Fibroblast of lung (primary cell): ENCODE results near the gene TOLLIP. TPM values are rescaled to one million over a fixed set of nuclear protein-coding genes. Genes with fewer than 3 reads are reported as not detected.

Experiments
- DNase-seq, 2 donors: peaks; one replicate each; pipeline versions ENCODE4 v3.0.0 to v3.0.0-alpha.2; 2010; ENCODE audit warnings: low read depth in 2 of 2
- H2AFZ ChIP-seq: 2 replicates; pipeline ENCODE4 v1.5.1; 2012; ENCODE audit warnings: low read length, control low read depth, inconsistent platforms
- H3K27ac ChIP-seq: 2 replicates; pipeline ENCODE4 v1.5.1; 2011; ENCODE audit warnings: low read length, control low read depth; ENCODE audit not compliant: insufficient read depth
- H3K27me3 ChIP-seq: 2 replicates; pipeline ENCODE4 v1.5.1; 2011; ENCODE audit warnings: mild to moderate bottlenecking, low read length; ENCODE audit not compliant: control insufficient read depth, insufficient read depth
- H3K36me3 ChIP-seq: 2 replicates; pipeline ENCODE4 v1.5.1; 2011; ENCODE audit warnings: low read length; ENCODE audit not compliant: control insufficient read depth, insufficient read depth
- H3K4me1 ChIP-seq: 2 replicates; pipeline ENCODE4 v1.5.1; 2011; ENCODE audit warnings: low read length; ENCODE audit not compliant: control insufficient read depth, insufficient read depth; ENCODE audit errors: extremely low read depth
- H3K4me2 ChIP-seq: 2 replicates; pipeline ENCODE4 v1.5.1; 2011; ENCODE audit warnings: low read length, control low read depth; ENCODE audit not compliant: insufficient read depth; ENCODE audit errors: extremely low read depth
- H3K4me3 ChIP-seq, 4 experiments: fragments of 200-600 bp in 1 of 4; sonication (generic) in 1 of 4; replicated peaks in 1 of 4; 2 replicates each; pipeline ENCODE4 v1.5.1; 2011 to 2016; ENCODE audit warnings: low read length in 4 of 4, low read depth in 3 of 4, mild to moderate bottlenecking in 3 of 4, control low read depth in 2 of 4, inconsistent platforms in 1 of 4, mixed read lengths in 1 of 4; ENCODE audit not compliant: insufficient read depth in 1 of 4; ENCODE audit errors: control extremely low read depth in 1 of 4
- H3K79me2 ChIP-seq: 2 replicates; pipeline ENCODE4 v1.5.1; 2012; ENCODE audit warnings: mild to moderate bottlenecking, low read length, inconsistent platforms; ENCODE audit not compliant: control insufficient read depth, insufficient read depth
- H3K9ac ChIP-seq: 2 replicates; pipeline ENCODE4 v1.5.1; 2011; ENCODE audit warnings: mild to moderate bottlenecking, low read length, control low read depth; ENCODE audit not compliant: insufficient read depth
- H3K9me3 ChIP-seq: 2 replicates; pipeline ENCODE4 v1.5.1; 2012; ENCODE audit warnings: low read depth, low read length; ENCODE audit not compliant: control insufficient read depth, insufficient read depth
- H4K20me1 ChIP-seq: 2 replicates; pipeline ENCODE4 v1.5.1; 2011; ENCODE audit warnings: low read length; ENCODE audit not compliant: control insufficient read depth, insufficient read depth; ENCODE audit errors: extremely low read depth
- EZH2 ChIP-seq: IDR thresholded peaks from 2 replicates; pipeline ENCODE4 v1.5.1; 2012; ENCODE audit warnings: low read length, control low read depth, mild to moderate bottlenecking; ENCODE audit errors: missing control alignments
- polyA plus RNA-seq, 2 donors: library from polyadenylated mRNA; depleted of rRNA in 1 of 2; stranded (reverse) in 1 of 2; unstranded in 1 of 2; fragments of >200 nt; gene quantifications; 2 replicates each; pipeline ENCODE4 v1.2.1, GENCODE V29; 2011 to 2012; ENCODE audit warnings: missing spikeins in 1 of 2
- total RNA-seq: library from RNA; depleted of rRNA; stranded (reverse); fragments of >200 nt; gene quantifications from 2 replicates; pipeline ENCODE4 v1.2.1, GENCODE V29; 2014
- TF ChIP-seq, protein P1 (sequence below), 2 donors: IDR thresholded peaks in 1 of 2; conservative IDR thresholded peaks in 1 of 2; 1 replicate in 1 of 2; 2 replicates in 1 of 2; pipeline ENCODE4 v1.5.1; 2011 to 2012; ENCODE audit warnings: low read length in 2 of 2, control low read depth in 1 of 2, inconsistent platforms in 1 of 2, low read depth in 1 of 2, mild to moderate bottlenecking in 1 of 2

The TOLLIP gene
- total and polyA plus RNA-seq, 2 donors (not counting 1 experiment from before 2014, with no cell fraction given) = 28.4 to 34.6 TPM

DNA sequence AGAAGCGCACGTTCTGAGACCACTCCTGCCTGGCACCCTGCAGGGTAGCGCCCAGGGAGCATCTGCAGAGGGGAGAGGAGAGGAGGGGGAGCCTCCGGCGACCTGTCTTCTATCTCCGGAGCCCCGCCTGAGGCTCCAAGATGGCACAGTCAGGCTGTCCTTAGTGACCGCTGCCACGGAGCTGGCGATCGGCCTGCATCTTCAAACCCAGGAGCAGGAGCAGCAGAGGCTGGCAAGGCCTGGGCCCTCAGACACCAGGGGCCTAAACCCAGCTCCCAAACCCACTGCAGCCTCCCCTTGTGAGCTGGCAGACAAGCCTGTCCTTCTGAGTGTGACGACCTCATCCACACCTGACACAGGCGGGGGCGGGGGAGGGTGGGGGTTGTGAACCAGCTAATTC is 34.9 kb downstream of the TOLLIP start:
- Histone ChIP-seq H3K27me3 (no peaks in the 10 kb centered on the region), H3K9ac (no peak overlapping the region), H3K9me3 (no peaks in the 10 kb centered on the region), H3K4me2 (no peak overlapping the region), H2AFZ (no peak overlapping the region), H3K36me3 (peaks cover 9% of the 10 kb centered on the region), H3K4me1 (no peaks in the 10 kb centered on the region), H4K20me1 (no peaks in the 10 kb centered on the region), H3K27ac (no peak overlapping the region), H3K4me3 (no peak overlapping the region), H3K79me2 (no peaks in the 10 kb centered on the region)
- no peak for DNase-seq
- TF ChIP-seq EZH2 = no peak
- TF ChIP-seq, protein P1, sequence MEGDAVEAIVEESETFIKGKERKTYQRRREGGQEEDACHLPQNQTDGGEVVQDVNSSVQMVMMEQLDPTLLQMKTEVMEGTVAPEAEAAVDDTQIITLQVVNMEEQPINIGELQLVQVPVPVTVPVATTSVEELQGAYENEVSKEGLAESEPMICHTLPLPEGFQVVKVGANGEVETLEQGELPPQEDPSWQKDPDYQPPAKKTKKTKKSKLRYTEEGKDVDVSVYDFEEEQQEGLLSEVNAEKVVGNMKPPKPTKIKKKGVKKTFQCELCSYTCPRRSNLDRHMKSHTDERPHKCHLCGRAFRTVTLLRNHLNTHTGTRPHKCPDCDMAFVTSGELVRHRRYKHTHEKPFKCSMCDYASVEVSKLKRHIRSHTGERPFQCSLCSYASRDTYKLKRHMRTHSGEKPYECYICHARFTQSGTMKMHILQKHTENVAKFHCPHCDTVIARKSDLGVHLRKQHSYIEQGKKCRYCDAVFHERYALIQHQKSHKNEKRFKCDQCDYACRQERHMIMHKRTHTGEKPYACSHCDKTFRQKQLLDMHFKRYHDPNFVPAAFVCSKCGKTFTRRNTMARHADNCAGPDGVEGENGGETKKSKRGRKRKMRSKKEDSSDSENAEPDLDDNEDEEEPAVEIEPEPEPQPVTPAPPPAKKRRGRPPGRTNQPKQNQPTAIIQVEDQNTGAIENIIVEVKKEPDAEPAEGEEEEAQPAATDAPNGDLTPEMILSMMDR (conservative IDR thresholded peaks at IDR 0.05 in 1 of 2, IDR thresholded peaks at IDR 0.05 in 1 of 2; ENCODE audit: low read depth in 1 of 2, low read length in 2 of 2) = no peak

DNA sequence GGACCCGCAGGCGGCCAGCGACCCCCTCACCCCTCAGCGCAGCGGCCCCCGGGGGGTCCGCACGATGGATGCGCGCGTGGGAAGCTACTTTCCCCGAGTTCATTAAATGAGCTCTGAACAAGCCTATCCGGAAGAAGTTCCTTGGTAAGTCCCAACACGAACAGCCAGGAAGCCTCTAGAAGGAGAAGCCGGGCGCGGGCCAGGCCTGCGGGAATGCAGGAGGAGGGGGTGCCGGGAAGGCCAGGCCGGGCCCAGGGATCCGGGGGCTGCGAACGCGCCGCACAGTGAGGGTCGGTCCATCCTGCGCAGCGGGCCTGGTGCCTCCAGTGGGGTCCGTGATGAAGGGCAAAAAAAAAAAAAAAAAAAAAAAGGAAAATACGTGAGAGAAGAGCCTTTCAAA is 36.9 kb downstream of the TOLLIP start:
- no peaks in the 10 kb centered on the region for H4K20me1 ChIP-seq
- no peaks in the 10 kb centered on the region for H3K9me3 ChIP-seq
- peaks cover 8% of the 10 kb centered on the region for H3K36me3 ChIP-seq
- H3K79me2 ChIP-seq = no peaks in the 10 kb centered on the region
- no peak overlapping the region for H3K27ac ChIP-seq
- DNase-seq = no peak
- H3K27me3 ChIP-seq = no peaks in the 10 kb centered on the region
- H3K4me2 ChIP-seq = no peak overlapping the region
- TF ChIP-seq, protein P1 (conservative IDR thresholded peaks at IDR 0.05 in 1 of 2, IDR thresholded peaks at IDR 0.05 in 1 of 2; ENCODE audit: low read depth in 1 of 2, low read length in 2 of 2) = no peak
- no peak for TF ChIP-seq EZH2
- no peak overlapping the region for H3K4me3 ChIP-seq
- no peaks in the 10 kb centered on the region for H3K4me1 ChIP-seq
- no peak overlapping the region for H3K9ac ChIP-seq
- H2AFZ ChIP-seq = no peak overlapping the region

DNA sequence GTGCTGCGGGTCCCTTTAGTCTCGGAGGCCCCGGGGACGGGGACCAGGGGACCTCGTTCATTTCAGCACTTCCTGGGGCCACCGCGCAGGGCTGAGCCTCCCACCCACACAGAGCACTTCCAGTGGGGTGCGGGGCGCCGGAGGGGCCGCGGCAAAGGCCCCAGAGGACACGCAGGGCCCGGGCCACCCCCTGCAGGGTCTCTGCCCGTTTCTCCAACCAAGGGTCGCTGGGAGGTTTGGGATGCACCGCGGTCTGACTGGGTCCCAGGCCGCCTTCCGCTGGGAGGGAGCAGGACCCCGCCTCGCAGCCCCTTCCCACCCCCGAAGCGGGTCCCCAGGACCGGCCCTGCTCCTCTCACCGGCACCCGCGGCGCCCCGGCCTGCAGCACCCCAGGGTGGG is 37.5 kb downstream of the TOLLIP start:
- Histone ChIP-seq H3K4me2 (no peak overlapping the region), H2AFZ (no peak overlapping the region), H3K4me3 (no peak overlapping the region), H3K36me3 (peaks cover 8% of the 10 kb centered on the region), H3K9me3 (no peaks in the 10 kb centered on the region), H3K9ac (no peak overlapping the region), H4K20me1 (no peaks in the 10 kb centered on the region), H3K27ac (no peak overlapping the region), H3K79me2 (no peaks in the 10 kb centered on the region), H3K4me1 (no peaks in the 10 kb centered on the region), H3K27me3 (no peaks in the 10 kb centered on the region)
- TF ChIP-seq, protein P1 (conservative IDR thresholded peaks at IDR 0.05 in 1 of 2, IDR thresholded peaks at IDR 0.05 in 1 of 2; ENCODE audit: low read depth in 1 of 2, low read length in 2 of 2) = no peak
- no peak for TF ChIP-seq EZH2
- no peak for DNase-seq
